Smooth muscle cell (in vitro differentiated cells): ENCODE data around the gene FOXRED1. TPM values are rescaled to one million over a fixed set of nuclear protein-coding genes. Genes with fewer than 3 reads are reported as not detected.

Experiments
- DNase-seq: peaks from one replicate; lab custom pipeline; 2025; ENCODE audit not compliant: unreplicated experiment; lab: John Stamatoyannopoulos, UW
- H2AFZ ChIP-seq: fragments of 200-600 bp; sonication (generic); 2 replicates; pipeline ENCODE4 v1.6.0; 2016; ENCODE audit warnings: antibody characterized with exemption, low read depth, mild to moderate bottlenecking
- H3F3A ChIP-seq: fragments of 200-600 bp; sonication (generic); 2 replicates; pipeline ENCODE4 v1.6.0; 2017; ENCODE audit warnings: antibody characterized with exemption, low read depth
- H3K27ac ChIP-seq: fragments of 200-600 bp; sonication (generic); 2 replicates; pipeline ENCODE4 v1.5.1; 2016; ENCODE audit warnings: low read depth, mild to moderate bottlenecking
- H3K27me3 ChIP-seq: fragments of 200-600 bp; sonication (generic); 2 replicates; pipeline ENCODE4 v1.6.1; 2016; ENCODE audit warnings: low read depth, mild to moderate bottlenecking
- H3K36me3 ChIP-seq: fragments of 200-600 bp; sonication (generic); 2 replicates; pipeline ENCODE4 v1.5.1; 2016; ENCODE audit warnings: low read depth
- H3K4me1 ChIP-seq: fragments of 200-600 bp; sonication (generic); 2 replicates; pipeline ENCODE4 v1.5.1; 2016; ENCODE audit warnings: low read depth
- H3K4me2 ChIP-seq: fragments of 200-600 bp; sonication (generic); 2 replicates; pipeline ENCODE4 v1.6.0; 2016; ENCODE audit warnings: mild to moderate bottlenecking
- H3K4me3 ChIP-seq: fragments of 200-600 bp; sonication (generic); 2 replicates; pipeline ENCODE4 v1.5.1; 2016; ENCODE audit warnings: mild to moderate bottlenecking
- H3K79me2 ChIP-seq: fragments of 200-600 bp; sonication (generic); 2 replicates; pipeline ENCODE4 v1.6.0; 2016; ENCODE audit warnings: low read depth, mild to moderate bottlenecking
- H3K9ac ChIP-seq: fragments of 200-600 bp; sonication (generic); 2 replicates; pipeline ENCODE4 v1.6.0; 2016; ENCODE audit warnings: low read depth
- H3K9me3 ChIP-seq: fragments of 200-600 bp; sonication (generic); replicated peaks from 2 replicates; pipeline ENCODE4 v1.5.1; 2016; ENCODE audit warnings: low read depth
- H4K20me1 ChIP-seq: fragments of 200-600 bp; sonication (generic); 2 replicates; pipeline ENCODE4 v1.6.0; 2016; ENCODE audit warnings: low read depth
- WGBS: methylation state at CpG from one replicate; pipeline ENCODE4 v1.1.7; 2016; ENCODE audit warnings: low lambda C conversion rate; 5-methylcytosine and 5-hydroxymethylcytosine counted together
- polyA plus RNA-seq: library from polyadenylated mRNA; unstranded; fragments of >200 nt; fragmentation: Nextera tagmentation; extraction: Ambion mirVana; gene quantifications from 2 replicates; pipeline ENCODE4 v1.2.1, GENCODE V29; 2016
- total RNA-seq: library from RNA; depleted of rRNA; stranded (reverse); fragments of >200 nt; gene quantifications from 2 replicates; pipeline ENCODE4 v1.2.3, GENCODE V29; 2014
- TF ChIP-seq, protein P1 (sequence below): fragments of 200-600 bp; sonication (generic); IDR thresholded peaks from 2 replicates; pipeline ENCODE4 v1.5.1; 2017; ENCODE audit warnings: borderline replicate concordance, mild to moderate bottlenecking, antibody characterized with exemption; ENCODE audit not compliant: insufficient read depth, poor library complexity, severe bottlenecking

The FOXRED1 gene
- total and polyA plus RNA-seq, 2 experiments from 2014 or later: 8.1 to 22.1 TPM

DNA sequence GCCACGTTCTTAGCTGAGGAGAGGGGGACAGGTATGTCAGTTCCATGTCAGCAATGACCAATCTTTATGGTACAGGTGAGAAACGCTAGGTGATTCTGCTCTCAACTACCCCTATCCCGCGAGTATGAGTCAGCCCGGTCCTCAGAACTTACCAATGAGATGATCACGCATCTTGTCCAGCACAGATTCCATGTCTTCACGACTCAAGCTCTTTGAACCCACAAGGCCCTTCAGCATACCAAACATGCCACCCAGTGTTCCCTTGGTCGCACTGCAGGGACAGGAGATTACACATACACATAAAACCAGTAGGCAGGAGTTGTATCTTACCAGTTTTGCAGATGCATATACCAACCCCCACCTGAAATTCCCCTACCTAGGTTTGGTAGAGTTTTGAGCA lies 3.1 kb upstream of the FOXRED1 start:
- peaks cover 14% of the 10 kb centered on the region for H3K4me1 ChIP-seq
- no peak overlapping the region for H3K4me3 ChIP-seq
- peaks cover 3% of the 10 kb centered on the region for H4K20me1 ChIP-seq
- no peaks in the 10 kb centered on the region for H3K27me3 ChIP-seq
- peaks cover 4% of the 10 kb centered on the region for H3F3A ChIP-seq
- no peak overlapping the region for H3K27ac ChIP-seq
- peaks cover 20% of the 10 kb centered on the region for H3K36me3 ChIP-seq
- no peak for DNase-seq
- no peak overlapping the region for H3K9ac ChIP-seq
- TF ChIP-seq, protein P1, sequence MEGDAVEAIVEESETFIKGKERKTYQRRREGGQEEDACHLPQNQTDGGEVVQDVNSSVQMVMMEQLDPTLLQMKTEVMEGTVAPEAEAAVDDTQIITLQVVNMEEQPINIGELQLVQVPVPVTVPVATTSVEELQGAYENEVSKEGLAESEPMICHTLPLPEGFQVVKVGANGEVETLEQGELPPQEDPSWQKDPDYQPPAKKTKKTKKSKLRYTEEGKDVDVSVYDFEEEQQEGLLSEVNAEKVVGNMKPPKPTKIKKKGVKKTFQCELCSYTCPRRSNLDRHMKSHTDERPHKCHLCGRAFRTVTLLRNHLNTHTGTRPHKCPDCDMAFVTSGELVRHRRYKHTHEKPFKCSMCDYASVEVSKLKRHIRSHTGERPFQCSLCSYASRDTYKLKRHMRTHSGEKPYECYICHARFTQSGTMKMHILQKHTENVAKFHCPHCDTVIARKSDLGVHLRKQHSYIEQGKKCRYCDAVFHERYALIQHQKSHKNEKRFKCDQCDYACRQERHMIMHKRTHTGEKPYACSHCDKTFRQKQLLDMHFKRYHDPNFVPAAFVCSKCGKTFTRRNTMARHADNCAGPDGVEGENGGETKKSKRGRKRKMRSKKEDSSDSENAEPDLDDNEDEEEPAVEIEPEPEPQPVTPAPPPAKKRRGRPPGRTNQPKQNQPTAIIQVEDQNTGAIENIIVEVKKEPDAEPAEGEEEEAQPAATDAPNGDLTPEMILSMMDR: no peak
- H3K79me2 ChIP-seq: peaks cover 37% of the 10 kb centered on the region
- H3K9me3 ChIP-seq: no peaks in the 10 kb centered on the region
- WGBS: 96% methylated on average over 8 of the region's 8 CpGs
- H2AFZ ChIP-seq: no peak overlapping the region
- H3K4me2 ChIP-seq: no peak overlapping the region

DNA sequence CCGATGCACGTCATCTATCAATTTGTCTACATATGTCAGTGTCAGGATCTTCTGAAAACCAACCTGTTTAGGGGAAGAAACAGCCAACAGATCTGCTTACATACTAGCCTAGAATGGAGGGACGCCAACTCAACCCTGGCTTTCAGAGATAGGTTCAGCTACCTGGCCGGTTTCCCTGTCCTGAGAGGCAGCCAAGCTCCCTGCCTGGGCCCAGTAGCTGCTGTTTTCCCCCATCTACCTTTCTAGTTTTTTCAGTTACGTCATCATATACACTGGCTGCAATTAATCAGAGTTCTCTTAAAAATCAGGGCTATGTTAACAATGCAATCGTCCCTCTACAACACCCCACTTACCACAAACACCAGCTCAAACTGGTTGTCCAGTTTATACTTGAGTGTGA lies 1.3 kb upstream of the FOXRED1 start:
- H3K27ac ChIP-seq: peak overlapping the region; percentile 88
- peaks cover 4% of the 10 kb centered on the region for H3F3A ChIP-seq
- peaks cover 12% of the 10 kb centered on the region for H3K36me3 ChIP-seq
- no peak overlapping the region for H2AFZ ChIP-seq
- H3K27me3 ChIP-seq: no peaks in the 10 kb centered on the region
- WGBS: 86% methylated on average over 6 of the region's 6 CpGs
- H3K4me1 ChIP-seq: peaks cover 14% of the 10 kb centered on the region
- peaks cover 3% of the 10 kb centered on the region for H4K20me1 ChIP-seq
- H3K79me2 ChIP-seq: peaks cover 37% of the 10 kb centered on the region
- DNase-seq: no peak
- H3K9me3 ChIP-seq: no peaks in the 10 kb centered on the region
- peak overlapping the region; percentile 93 for H3K9ac ChIP-seq
- peak overlapping the region; percentile 86 for H3K4me2 ChIP-seq
- peak overlapping the region; percentile 83 for H3K4me3 ChIP-seq
- TF ChIP-seq, protein P1: no peak

DNA sequence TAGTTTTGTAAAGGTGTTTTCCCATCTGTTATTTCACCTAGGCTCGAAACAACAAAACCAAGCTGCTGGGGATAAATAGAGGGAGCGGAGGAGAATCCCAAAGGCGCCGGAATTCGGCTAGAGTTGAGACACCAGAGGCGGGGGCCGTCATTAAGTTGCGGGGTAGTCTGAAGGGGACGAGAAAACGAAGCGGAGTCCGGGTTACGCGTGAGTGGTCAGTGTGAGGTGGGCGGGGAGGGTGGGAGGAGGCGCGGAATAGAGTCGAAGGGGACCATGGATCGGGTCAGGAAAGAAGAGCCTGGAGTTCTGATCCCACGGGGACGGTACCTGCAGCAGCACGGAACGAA lies 620 bp upstream of the FOXRED1 start:
- Histone ChIP-seq H3F3A (no peaks in the 10 kb centered on the region), H3K4me3 (peak overlapping the region; percentile 83), H3K36me3 (peaks cover 7% of the 10 kb centered on the region), H3K4me1 (peaks cover 14% of the 10 kb centered on the region), H2AFZ (no peak overlapping the region), H3K9me3 (no peaks in the 10 kb centered on the region), H4K20me1 (peaks cover 3% of the 10 kb centered on the region), H3K4me2 (peak overlapping the region; percentile 86), H3K79me2 (peaks cover 37% of the 10 kb centered on the region), H3K27me3 (no peaks in the 10 kb centered on the region), H3K9ac (peak overlapping the region; percentile 93), H3K27ac (peak overlapping the region; percentile 88)
- no peak for DNase-seq
- TF ChIP-seq, protein P1: no peak
- WGBS: under 1% methylated on average over 21 of the region's 23 CpGs

DNA sequence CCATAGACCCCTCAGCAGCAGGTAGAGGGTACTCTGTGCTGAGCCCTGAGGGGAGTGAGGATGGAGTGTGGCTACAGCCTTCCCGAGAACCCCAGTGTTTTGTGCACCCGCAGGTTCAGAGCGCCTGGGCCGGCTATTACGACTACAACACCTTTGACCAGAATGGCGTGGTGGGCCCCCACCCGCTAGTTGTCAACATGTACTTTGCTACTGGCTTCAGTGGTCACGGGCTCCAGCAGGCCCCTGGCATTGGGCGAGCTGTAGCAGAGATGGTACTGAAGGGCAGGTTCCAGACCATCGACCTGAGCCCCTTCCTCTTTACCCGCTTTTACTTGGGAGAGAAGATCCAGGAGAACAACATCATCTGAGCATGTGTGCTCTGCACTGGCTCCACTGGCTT lies 8.4 kb downstream of the FOXRED1 start:
- Histone ChIP-seq H3K4me2 (no peak overlapping the region), H2AFZ (no peak overlapping the region), H3K9me3 (no peaks in the 10 kb centered on the region), H3K4me1 (peaks cover 5% of the 10 kb centered on the region), H3K4me3 (no peak overlapping the region), H3K27me3 (no peaks in the 10 kb centered on the region), H3K79me2 (no peaks in the 10 kb centered on the region), H4K20me1 (no peaks in the 10 kb centered on the region), H3K27ac (no peak overlapping the region), H3K9ac (no peak overlapping the region), H3K36me3 (no peaks in the 10 kb centered on the region), H3F3A (no peaks in the 10 kb centered on the region)
- TF ChIP-seq, protein P1: no peak
- DNase-seq: no peak
- 97% methylated on average over 11 of the region's 11 CpGs for WGBS
